ACC112 (cell line): ENCODE data around the gene SHTN1.

Experiments
- H2AFZ ChIP-seq: fragments of 200-600 bp; sonication (generic); one replicate; pipeline ENCODE4 v1.6.0; 2017; ENCODE audit warnings: antibody characterized with exemption, low read length; ENCODE audit not compliant: unreplicated experiment
- H3K27ac ChIP-seq: fragments of 200-600 bp; sonication (generic); 2 replicates; pipeline ENCODE4 v1.5.1; 2014; ENCODE audit warnings: low read depth, mild to moderate bottlenecking, antibody characterized with exemption, low read length, moderate library complexity
- H3K27me3 ChIP-seq: fragments of 200-600 bp; sonication (generic); 2 replicates; pipeline ENCODE4 v1.6.1; 2014; ENCODE audit warnings: mild to moderate bottlenecking, antibody characterized with exemption, low read length, moderate library complexity, mixed read lengths; ENCODE audit not compliant: insufficient read depth
- H3K36me3 ChIP-seq: fragments of 200-600 bp; sonication (generic); 2 replicates; pipeline ENCODE4 v1.6.1; 2016; ENCODE audit warnings: mild to moderate bottlenecking, antibody characterized with exemption, low read length, moderate library complexity, mixed read lengths; ENCODE audit not compliant: insufficient read depth
- H3K4me1 ChIP-seq: fragments of 200-600 bp; sonication (generic); one replicate; pipeline ENCODE4 v1.6.1; 2016; ENCODE audit warnings: low read length, mixed read lengths; ENCODE audit not compliant: insufficient read depth, unreplicated experiment, control insufficient read depth
- H3K4me3 ChIP-seq: fragments of 200-600 bp; sonication (generic); 2 replicates; pipeline ENCODE4 v1.5.1; 2014; ENCODE audit warnings: mild to moderate bottlenecking, low read depth, low read length
- H3K79me2 ChIP-seq: fragments of 200-600 bp; sonication (generic); one replicate; pipeline ENCODE4 v1.6.0; 2016; ENCODE audit warnings: low read length; ENCODE audit not compliant: control insufficient read depth, unreplicated experiment, insufficient read depth

SHTN1 gene

GRCh38 chr10:116853701-116854100 lies 151.3 kb downstream of the SHTN1 start:
- no peak overlapping the region for H3K27ac ChIP-seq
- no peak overlapping the region for H3K4me3 ChIP-seq
- peaks cover 8% of the 10 kb centered on the region for H3K4me1 ChIP-seq
- H2AFZ ChIP-seq, result no peak overlapping the region
- H3K27me3 ChIP-seq, result peaks cover 1% of the 10 kb centered on the region; the same call in 1 of the 2 replicates
- H3K79me2 ChIP-seq, result no peaks in the 10 kb centered on the region
- H3K36me3 ChIP-seq, result no peaks in the 10 kb centered on the region

GRCh38 chr10:116853287-116853686 lies 151.7 kb downstream of the SHTN1 start:
- no peak overlapping the region for H2AFZ ChIP-seq
- no peak overlapping the region for H3K27ac ChIP-seq
- no peaks in the 10 kb centered on the region for H3K27me3 ChIP-seq
- no peaks in the 10 kb centered on the region for H3K36me3 ChIP-seq
- no peak overlapping the region for H3K4me3 ChIP-seq
- H3K4me1 ChIP-seq, result peaks cover 8% of the 10 kb centered on the region
- no peaks in the 10 kb centered on the region for H3K79me2 ChIP-seq

GRCh38 chr10:116852246-116852645 lies 152.7 kb downstream of the SHTN1 start:
- peaks cover 8% of the 10 kb centered on the region for H3K4me1 ChIP-seq
- no peak overlapping the region for H3K4me3 ChIP-seq
- no peaks in the 10 kb centered on the region for H3K79me2 ChIP-seq
- H3K27ac ChIP-seq, result no peak overlapping the region
- H3K36me3 ChIP-seq, result no peaks in the 10 kb centered on the region
- no peak overlapping the region for H2AFZ ChIP-seq
- H3K27me3 ChIP-seq, result no peaks in the 10 kb centered on the region

- H3K4me3 ChIP-seq, result peak overlapping the region; percentile 88
- no peaks in the 10 kb centered on the region for H3K79me2 ChIP-seq
- peaks cover 8% of the 10 kb centered on the region for H3K4me1 ChIP-seq
- peak overlapping the region; percentile 91 for H2AFZ ChIP-seq
- H3K36me3 ChIP-seq, result no peaks in the 10 kb centered on the region
- H3K27me3 ChIP-seq, result no peaks in the 10 kb centered on the region
- no peak overlapping the region for H3K27ac ChIP-seq
Observed at GRCh38 chr10:116850058-116850611, 154.9 kb downstream of the SHTN1 start.

GRCh38 chr10:116849248-116850057 lies 155.5 kb downstream of the SHTN1 start, which contains the start of gene ENO4:
TSS of gene ENO4 (plus strand) at chr10:116849499. CDS start at chr10:116849567, 68 bp downstream.
- peaks cover 8% of the 10 kb centered on the region for H3K4me1 ChIP-seq

GRCh38 chr10:116848944-116849247 lies 156.1 kb downstream of the SHTN1 start:
- H3K4me3 ChIP-seq, result peak overlapping the region; percentile 88
- H2AFZ ChIP-seq, result peak overlapping the region; percentile 91
- H3K4me1 ChIP-seq, result peaks cover 8% of the 10 kb centered on the region
- 0 out of 2 replicates have a peak overlapping the region, but pooled peaks have one; percentile 6 for H3K27ac ChIP-seq
- H3K27me3 ChIP-seq, result no peaks in the 10 kb centered on the region
- H3K79me2 ChIP-seq, result no peaks in the 10 kb centered on the region
- H3K36me3 ChIP-seq, result no peaks in the 10 kb centered on the region

More at GRCh38 chr10:116849248-116850057, 155.5 kb downstream of the SHTN1 start, which contains the start of gene ENO4:
- Histone ChIP-seq H3K36me3 (no peaks in the 10 kb centered on the region), H3K27ac (0 out of 2 replicates have a peak within 1 kb of the TSS, but pooled peaks have one; percentile 6), H3K79me2 (no peaks in the 10 kb centered on the region), H3K4me3 (peak within 1 kb of the TSS; percentile 88), H3K27me3 (no peaks in the 10 kb centered on the region), H2AFZ (peak within 1 kb of the TSS; percentile 91)

- Histone ChIP-seq H3K4me3 (peak overlapping the region; percentile 88), H3K4me1 (peaks cover 8% of the 10 kb centered on the region), H3K79me2 (no peaks in the 10 kb centered on the region), H3K36me3 (no peaks in the 10 kb centered on the region), H3K27me3 (no peaks in the 10 kb centered on the region), H2AFZ (peak overlapping the region; percentile 91), H3K27ac (no peak overlapping the region)
Observed at GRCh38 chr10:116848032-116848943, 156.7 kb downstream of the SHTN1 start.

GRCh38 chr10:116845823-116846222 lies 159.2 kb downstream of the SHTN1 start:
- H3K79me2 ChIP-seq, result no peaks in the 10 kb centered on the region
- peaks cover 8% of the 10 kb centered on the region for H3K4me1 ChIP-seq
- H3K27me3 ChIP-seq, result no peaks in the 10 kb centered on the region
- H3K4me3 ChIP-seq, result peak overlapping the region; percentile 34
- peak overlapping the region; percentile 35 for H2AFZ ChIP-seq
- no peaks in the 10 kb centered on the region for H3K36me3 ChIP-seq
- no peak overlapping the region for H3K27ac ChIP-seq

- Histone ChIP-seq H3K4me1 (no peaks in the 10 kb centered on the region), H3K36me3 (no peaks in the 10 kb centered on the region), H3K79me2 (no peaks in the 10 kb centered on the region), H3K27me3 (no peaks in the 10 kb centered on the region), H3K4me3 (no peak overlapping the region), H2AFZ (no peak overlapping the region), H3K27ac (no peak overlapping the region)
Observed at GRCh38 chr10:116840389-116841075, 164.5 kb downstream of the SHTN1 start.

GRCh38 chr10:116838143-116838725 lies 166.8 kb downstream of the SHTN1 start:
- no peaks in the 10 kb centered on the region for H3K27me3 ChIP-seq
- no peak overlapping the region for H3K27ac ChIP-seq
- H3K4me3 ChIP-seq, result no peak overlapping the region
- H3K79me2 ChIP-seq, result no peaks in the 10 kb centered on the region
- no peaks in the 10 kb centered on the region for H3K4me1 ChIP-seq
- H2AFZ ChIP-seq, result no peak overlapping the region
- no peaks in the 10 kb centered on the region for H3K36me3 ChIP-seq
